Ramos (cell line): ENCODE data around the gene SLC17A4.
"Not testable (repeated sequence)": the region's sequence is repeated elsewhere in the genome, so short reads cannot be mapped to it uniquely, and the experiment has no call there.

Experiments used
- in situ Hi-C: fragments of 300-500 bp; cut with MboI; formaldehyde crosslinking; loops from one replicate; pipeline ENCODE4 v1.14.3; 2022; ENCODE audit warnings: low sequenced_read_pairs; ENCODE audit not compliant: unreplicated experiment

The SLC17A4 gene

DNA sequence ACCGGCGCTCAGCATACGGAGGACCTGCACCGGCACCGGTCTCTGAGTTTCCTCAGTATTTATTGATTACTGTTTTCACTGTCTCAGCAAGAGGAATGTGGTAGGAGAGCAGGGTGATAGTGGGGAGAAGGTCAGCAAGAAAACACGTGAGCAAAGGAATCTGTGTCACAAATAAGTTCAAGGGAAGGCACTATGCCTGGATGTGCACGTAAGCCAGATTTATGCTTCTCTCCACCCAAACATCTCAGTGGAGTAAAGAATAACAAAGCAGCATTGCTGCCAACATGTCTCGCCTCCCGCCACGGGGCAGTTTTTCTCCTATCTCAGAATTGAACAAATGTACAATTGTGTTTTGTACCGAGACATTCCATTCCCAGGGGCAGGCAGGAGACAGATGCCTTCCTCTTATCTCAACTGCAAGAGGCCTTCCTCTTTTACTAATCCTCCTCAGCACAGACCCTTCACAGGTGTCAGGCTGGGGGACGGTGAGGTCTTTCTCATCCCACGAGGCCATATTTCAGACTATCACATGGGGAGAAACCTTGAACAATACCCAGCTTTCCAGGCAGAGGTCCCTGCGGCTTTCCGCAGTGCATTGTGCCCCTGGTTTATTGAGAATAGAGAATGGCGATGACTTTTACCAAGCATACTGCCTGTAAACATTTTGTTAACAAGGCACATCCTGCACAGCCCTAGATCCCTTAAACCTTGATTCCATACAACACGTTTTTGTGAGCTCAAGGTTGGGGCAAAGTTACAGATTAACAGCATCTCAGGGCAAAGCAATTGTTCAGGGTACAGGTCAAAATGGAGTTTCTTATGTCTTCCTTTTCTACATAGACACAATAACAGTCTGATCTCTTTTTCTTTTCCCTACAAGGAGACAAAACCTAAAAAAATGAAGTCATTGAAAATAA lies 5.7 kb upstream of the SLC17A4 start:
- in situ Hi-C loops = not testable (repeated sequence)

DNA sequence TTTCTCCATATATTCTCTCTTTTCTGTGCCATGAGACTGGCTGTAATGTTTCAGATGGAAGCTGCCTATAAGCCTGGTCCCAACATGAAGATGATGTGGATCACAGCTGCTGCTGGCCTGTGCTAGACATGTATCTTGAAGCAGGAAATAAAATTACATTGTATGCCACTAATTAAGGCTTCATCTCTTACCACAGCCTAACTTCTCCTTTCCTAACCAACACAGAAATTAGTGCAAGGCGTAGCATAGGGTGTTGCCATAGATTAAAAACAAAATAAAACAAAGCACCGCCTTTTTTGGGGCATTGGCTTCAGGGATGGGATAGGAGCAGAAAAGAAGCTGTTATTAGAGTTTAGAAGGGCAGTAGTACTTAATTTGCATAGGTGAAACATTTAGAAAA lies 4.7 kb upstream of the SLC17A4 start:
- in situ Hi-C loops = no loop called here

DNA sequence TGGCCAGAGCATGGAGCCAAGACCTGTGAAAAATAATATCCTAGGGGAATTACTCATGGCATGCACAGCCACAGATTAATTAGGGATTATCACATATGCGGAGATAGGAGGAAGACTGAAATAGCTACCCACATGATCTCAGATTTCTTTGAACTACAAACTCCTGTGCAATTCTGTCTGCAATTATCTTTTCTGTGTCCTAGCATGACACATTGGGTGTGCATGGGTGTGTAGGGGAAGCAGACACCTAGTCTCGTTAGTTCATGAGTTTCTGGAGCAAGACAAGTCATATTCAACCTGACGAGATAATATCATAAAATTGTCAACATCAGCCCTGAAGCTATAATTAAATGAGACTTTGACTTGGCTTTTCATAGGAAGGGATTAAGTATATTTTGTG lies 3.6 kb upstream of the SLC17A4 start:
- in situ Hi-C loops = no loop called here

DNA sequence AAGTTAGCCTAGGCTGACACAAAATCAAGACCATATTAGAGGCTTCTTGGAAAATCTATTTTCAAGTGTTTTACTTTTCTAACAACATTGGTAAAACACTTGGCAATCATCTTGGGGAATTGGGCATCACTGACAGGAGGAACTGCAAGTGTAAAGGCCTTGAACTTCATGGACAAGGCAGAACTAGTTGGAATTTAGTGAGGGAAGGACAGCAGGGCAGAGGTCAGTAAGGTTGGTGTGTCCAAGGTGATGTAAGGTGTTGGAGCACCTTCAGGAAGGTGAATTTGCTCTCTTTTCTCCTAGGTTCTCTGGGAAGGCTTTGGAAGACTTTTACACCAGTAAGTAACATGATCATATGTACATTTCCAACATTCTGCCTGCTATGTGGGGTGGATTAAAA lies 1.5 kb upstream of the SLC17A4 start:
- in situ Hi-C loops = no loop called here

DNA sequence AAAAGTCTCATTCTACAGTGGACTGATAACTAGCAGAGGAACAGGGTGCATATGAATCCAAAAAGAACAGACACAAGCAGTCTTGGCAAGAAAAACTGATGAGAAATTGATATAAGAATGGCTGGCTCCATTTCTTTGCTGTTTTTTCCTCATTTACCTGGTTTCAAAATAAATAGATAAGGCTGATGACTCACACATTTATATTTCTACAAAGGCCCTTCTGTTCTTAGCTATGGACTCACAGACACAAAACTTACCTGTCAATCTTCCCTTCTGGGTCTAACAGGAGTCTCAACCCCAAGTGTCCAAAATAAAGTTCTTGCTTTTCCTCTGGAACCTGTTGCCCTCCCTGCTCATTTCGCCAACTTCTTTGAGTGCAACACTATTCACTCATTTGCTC lies 941 bp downstream of the SLC17A4 start:
- in situ Hi-C loops = no loop called here

DNA sequence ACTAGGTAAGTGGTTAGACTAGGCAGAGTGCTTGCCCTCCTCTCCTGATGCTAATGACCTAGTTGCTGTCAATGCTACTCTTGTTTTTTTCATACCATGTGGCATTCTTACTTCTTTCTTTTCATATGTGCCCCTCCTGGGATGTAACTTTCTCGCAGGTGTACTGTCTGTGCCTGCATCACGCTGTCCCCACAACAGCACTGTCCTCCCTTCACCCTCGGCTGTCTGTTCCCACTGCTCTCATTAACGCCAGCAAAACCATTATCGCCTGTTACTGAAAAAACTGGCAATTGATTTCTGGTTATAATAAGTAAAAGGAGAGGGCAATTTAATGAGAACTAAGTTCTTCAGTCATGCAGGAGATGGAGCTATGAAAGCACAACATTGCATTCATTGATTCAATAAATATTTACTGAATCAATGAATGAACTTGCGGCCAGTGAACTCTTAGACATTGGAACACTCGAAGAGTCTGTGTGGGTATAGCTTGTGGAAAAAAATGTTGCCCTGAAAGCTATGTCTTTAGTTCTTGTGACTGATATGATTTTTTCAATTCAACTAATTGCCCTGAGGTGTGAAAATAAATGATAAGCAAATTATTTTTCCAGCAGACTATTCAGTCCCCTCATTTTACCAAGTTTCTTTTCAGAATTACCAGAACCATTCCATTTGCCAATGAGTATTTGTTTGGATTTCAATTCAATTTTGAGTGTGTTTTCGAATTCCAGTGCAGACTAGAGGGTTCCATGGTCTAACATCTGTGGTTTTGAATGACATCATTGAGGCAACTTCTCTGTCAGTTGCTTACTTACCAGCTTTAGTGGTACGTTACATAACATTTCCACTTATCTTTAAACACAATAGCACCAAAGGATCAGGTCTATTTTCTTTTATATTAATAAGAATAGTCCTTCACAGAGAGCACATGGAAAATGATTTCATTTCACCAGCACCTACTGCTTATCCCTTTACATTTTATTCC lies 2.1 kb downstream of the SLC17A4 start:
- in situ Hi-C loops = no loop called here

DNA sequence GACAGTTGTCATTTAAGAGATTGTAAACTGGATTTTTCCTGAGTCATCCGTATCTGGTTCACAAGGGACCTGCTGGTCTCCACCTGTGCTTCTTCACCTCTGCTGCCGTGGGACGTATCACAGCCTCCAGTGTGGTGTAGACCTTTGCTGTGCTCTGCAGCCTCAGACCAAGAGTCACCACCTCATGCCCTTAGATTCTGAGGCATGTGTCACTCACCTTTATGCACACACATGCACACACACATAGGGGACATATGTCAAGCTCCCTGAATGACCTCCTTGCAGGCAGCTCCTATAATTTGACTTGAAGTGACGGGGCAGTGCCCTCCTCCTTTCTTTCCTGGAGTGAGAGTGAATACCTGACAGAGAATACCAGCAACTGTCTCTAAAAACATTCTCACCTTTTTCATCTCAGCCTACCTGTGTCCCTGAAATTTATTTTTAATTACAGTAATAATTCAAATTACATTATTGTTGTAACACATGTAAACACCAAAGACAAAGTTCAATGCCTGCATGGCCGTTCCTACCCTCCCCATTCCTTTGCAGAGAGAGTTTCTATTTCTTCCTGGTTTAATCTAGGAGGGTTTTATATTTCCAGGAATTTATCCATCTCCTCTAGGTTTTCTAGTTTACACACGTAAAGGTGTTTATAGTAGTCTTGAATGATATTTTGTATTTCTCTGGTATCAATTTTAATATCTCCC lies 3.5 kb downstream of the SLC17A4 start:
- in situ Hi-C loops = no loop called here

DNA sequence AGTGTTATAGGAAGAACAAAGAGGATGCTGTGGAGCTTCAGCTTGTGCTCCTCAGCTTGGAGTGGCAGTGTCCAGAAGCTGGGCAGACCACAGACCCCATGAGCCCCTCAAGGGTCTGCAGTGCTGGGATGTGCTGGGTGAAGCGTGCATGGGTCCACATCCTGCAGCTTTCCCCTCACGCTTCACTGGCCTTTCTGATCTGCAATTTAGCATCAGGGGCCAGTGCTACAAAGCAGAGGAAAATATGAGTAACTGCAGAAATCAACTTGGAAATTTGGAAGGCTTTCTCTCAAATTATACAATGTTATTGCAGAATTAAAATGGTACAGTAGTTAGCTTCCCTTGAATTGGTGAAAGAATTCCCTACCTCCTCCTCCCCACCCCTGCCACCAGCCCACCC lies 10.1 kb downstream of the SLC17A4 start:
- in situ Hi-C loops = no loop called here

DNA sequence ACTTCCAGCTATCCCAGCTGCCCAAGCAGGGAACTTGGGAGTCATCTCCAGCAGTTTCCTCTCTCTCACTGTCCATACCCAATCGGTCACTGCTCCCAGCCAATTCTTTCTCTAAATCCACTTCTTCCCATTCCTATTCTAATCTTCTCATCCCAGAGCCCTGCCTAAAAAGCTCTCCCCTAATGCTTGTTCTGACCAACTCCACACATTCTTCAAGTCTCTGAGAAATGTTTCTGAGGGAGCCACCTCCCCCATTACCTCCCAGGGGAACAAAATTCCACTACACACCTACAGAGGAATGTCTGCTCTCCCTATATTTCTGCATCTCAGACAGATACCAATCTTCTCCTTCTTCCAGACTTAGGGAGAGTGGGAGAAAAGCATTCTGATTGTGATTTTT lies 14.0 kb downstream of the SLC17A4 start:
- in situ Hi-C loops = no loop called here

DNA sequence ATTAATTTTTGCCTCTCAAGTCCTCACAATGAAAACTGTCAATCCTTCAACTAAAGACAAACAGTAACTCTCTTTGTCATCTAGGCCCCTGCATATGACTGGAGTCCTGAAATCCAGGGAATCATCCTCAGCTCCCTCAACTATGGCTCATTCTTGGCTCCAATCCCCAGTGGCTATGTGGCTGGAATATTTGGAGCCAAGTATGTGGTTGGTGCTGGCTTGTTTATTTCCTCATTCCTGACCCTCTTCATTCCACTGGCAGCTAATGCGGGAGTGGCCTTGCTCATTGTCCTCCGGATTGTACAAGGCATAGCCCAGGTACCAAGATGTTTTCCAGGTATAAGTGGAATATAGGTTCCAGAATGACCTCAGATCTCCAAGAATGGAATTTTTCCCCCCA lies 15.4 kb downstream of the SLC17A4 start:
- in situ Hi-C loops = no loop called here

DNA sequence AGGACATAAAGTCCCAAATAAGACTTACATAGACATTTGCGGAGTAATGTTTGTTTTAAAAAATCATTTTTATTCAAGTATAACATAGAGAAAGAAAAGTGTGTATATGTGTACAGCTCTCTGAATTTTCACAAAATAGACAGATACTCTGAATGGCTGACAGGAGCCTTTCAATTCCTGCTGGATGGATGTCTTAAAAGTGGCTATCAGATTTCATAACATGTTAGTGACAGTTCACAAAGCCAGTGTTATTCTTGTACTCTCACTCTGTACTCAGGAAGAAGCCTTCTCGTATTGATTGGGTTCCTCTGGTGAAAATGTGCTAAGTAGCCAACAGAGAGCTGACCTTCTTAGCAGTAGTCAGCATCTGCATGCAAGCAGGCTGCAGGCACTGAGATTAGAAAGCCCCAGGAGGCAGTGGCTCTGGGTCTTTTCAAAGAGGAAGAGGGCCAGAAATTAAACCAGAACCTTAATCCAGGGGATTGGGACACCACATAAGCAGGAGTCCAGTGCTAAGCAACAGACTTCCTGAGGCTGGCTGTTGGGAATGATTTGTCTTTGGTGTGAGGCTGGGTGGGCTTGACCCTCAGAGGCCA lies 19.7 kb downstream of the SLC17A4 start:
- in situ Hi-C loops = no loop called here

DNA sequence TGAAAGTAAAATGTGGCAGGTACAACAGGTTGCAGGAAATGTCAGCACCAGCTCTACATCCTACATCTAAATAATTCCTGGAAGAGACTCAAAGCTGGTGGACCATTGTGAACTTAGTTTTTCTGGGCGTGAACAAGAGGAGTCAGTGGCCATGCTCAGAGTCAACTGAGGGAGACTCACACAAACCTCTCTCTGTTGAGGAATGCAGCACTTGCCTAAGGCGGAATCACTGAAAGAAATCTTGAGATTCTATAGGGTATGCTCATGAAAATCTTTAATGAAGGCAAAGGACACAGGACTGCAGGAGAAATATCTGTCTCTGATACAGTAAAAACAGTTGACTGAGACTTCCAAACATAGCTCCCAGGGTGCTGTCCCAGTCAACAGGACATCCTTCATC lies 22.5 kb downstream of the SLC17A4 start:
- in situ Hi-C loops = no loop called here

DNA sequence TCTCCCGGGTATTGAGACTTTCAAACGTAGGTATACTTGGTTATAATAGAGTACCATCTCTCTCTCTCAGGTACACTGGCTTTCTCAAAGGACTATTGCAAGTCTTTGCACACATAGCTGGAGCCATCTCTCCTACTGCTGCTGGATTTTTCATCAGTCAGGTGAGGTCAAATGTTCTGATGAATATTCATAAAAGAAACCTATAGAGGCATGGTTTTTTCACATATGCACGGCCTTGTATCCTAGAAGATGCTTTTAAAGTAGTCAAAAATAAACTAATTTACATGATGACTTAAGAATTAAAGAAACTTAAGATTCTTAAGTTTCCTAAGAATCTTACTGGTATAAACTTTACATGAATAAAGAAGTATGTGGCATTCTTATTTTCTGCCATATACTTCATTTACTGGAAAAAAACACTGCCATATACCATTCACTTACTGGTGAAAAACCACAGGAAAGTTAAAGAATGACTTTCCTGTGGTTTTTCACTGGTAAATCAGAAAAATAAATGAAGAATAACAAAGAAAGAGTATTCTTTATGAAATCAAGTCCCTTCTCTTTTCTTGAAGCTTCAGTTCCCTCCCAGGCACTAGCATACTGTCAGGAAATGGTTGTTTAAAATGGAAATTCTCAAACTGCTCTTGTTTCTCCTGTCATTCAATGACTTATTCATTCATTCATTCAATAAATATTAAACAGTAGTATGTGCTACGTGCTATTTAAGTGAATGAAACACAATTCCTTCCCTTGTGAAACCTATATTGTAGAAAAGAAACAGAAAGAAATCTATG lies 23.5 kb downstream of the SLC17A4 start:
- in situ Hi-C loops = no loop called here

DNA sequence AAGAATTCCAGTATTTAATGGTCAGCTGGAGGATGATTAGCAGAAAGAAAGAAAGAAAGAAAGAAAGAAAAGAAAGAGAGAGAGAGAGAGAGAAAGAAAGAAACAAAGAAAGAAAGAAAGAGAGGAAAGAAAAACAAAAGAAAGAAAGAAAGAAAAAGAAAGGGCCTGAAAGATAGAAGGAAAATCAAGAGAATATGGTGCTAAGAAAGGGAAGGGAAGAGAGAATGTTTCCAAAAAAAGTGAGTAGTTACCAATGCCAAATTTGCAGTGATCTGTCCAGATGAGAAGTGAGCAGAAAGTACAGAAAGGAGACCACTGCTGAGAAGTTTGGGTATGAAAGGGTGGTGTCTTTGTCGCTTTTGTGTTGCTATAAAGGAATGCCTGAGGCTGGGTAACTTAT lies 26.6 kb downstream of the SLC17A4 start:
- in situ Hi-C loops = loop anchor here (10.0 kb wide), 1 partner anchor 224 kb away; no protein-coding TSS in a partner anchor

DNA sequence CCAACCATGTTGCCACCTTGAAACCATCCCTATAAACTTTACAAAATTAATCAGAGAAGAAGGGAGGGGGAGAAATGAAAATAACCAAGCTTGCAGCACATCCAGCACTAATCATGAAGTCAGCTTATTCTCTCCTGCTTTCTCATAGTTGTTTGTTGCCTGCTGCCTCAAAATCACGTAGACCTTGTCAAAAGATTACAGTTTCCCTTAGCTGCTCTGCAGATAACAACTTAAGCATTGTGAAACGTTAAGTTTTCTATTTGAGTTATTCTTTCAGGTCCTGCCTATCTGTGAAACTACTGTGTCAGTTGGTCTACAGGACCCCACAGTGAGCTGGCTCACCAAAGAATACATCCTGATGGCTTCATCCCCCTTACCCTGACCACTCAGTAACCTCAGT lies 32.9 kb downstream of the SLC17A4 start:
- in situ Hi-C loops = loop anchor here (10.0 kb wide), 1 partner anchor 217 kb away; no protein-coding TSS in a partner anchor

DNA sequence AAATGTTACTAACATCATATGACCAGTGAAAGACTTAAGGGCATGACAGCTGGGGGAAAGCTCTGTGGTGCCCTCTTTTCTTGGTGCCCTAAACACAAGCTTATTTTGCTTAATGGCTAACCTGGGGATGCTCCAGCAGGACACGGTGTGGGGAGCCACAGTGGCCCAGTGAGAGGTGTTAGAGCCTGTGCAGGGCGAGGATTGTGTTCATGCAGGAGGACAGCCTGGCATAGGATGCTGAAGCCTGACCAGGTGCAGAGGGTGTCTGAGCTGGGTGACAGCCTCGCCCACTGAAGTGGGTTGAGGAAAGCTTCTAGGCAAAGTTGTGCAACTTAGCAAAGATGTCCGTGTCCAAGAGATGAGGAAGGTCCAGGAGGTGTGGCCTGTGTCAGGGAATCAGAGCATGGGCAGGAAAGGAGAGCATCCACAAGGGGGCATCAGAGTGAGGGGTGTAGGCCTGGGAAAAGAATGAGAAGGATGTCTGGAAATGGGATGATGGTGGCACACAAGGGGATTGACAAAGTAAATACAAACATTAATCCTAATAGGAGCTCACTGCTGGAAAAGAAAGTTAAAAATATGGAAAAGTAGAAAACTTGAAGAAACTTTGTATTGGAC lies 33.9 kb downstream of the SLC17A4 start:
- in situ Hi-C loops = loop anchor here (10.0 kb wide), 1 partner anchor 216 kb away; no protein-coding TSS in a partner anchor

DNA sequence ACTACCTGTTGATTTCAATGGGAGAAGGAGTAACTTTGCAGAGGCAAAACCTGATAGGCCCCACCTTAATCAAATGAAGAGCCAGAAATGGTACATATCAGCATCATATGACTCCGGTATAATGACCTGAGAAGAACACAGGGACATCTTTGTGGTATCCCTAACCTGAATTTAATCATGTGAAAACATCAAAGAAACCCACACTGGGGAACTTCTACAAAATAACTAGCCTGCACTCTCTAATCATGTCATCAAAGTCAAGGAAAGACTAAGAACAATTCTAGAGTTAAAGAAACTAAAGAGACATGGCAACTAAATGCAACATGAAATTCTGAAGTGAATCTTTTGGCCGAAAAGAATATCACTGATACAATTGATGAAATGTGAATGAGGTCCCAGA lies 34.9 kb downstream of the SLC17A4 start:
- in situ Hi-C loops = loop anchor here (10.0 kb wide), 1 partner anchor 215 kb away; no protein-coding TSS in a partner anchor

DNA sequence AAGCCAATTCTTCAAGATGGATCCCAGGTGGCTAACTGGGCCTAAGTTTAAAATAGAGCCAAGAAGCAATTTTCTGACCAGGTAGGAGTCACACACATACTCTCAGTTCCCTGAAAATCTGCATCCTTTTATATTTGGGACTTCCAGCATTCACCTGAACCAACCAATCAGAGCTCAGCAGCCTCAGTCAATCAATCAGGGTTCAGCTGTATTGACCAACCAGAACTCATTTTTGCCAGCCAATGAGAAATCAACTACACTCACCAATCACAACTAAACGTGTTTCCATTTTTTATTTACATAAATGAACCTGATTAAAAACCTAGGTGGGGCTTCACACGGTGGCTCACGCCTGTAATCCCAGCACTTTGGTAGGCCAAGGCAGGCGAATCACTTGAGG lies 37.5 kb downstream of the SLC17A4 start:
- in situ Hi-C loops = no loop called here

DNA sequence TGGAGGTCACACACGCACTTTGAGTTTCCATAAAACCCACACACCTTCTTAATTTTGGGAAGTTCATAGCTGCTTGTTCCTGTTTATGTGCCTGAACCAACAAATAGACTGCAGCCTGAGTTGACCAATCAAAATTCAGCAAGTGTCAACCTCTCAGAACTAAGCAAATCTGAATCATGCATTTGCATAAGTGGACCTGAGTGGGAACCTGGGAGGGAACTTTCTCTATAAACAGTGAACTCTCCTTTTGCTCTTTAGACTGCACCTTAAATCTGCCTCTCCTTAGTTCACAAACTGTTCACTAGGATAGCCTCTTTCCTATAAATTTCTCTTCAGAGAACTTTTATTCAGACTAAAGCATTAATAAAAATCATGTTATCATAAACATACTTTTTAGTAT lies 39.4 kb downstream of the SLC17A4 start:
- in situ Hi-C loops = no loop called here
